ENCODE data around the gene CNN3.

- TF ChIP-seq CTCF (IDR thresholded peaks at IDR 0.05): no peak
- TF ChIP-seq POLR2AphosphoS5 (IDR thresholded peaks at IDR 0.05): no peak
Measured at GRCh38 chr1:94947437-94947836, 20.5 kb upstream of the CNN3 start.

Measured in transverse colon (tissue), 4 donors.